Measurements from ENCODE around the gene RAD51B. TPM values are rescaled to one million over a fixed set of nuclear protein-coding genes. Genes with fewer than 3 reads are reported as not detected.

Gene RAD51B
- total RNA-seq, 1 experiment from 2014 or later: 29.9 TPM

GRCh38 chr14:68729556-68729955 lies 910.0 kb downstream of the RAD51B start:
- no peak for DNase-seq
- Histone ChIP-seq H3K4me2 (no peak overlapping the region), H4K20me1 (ENCODE audit: insufficient read depth) (no peaks in the 10 kb centered on the region), H3K27me3 (ENCODE audit: insufficient read depth, low read depth) (no peaks in the 10 kb centered on the region), H3K9me2 (ENCODE audit: insufficient read depth) (peaks cover 4% of the 10 kb centered on the region; the same call in 1 of the 2 replicates), H3K9me3 (ENCODE audit: insufficient read depth, low read depth) (no peaks in the 10 kb centered on the region), H3K36me3 (ENCODE audit: low read depth) (no peaks in the 10 kb centered on the region), H3F3A (ENCODE audit: insufficient read depth, low read depth) (no peaks in the 10 kb centered on the region), H3K4me3 (no peak overlapping the region), H2AFZ (no peak overlapping the region), H3K27ac (no peak overlapping the region), H3K4me1 (replicated peaks; ENCODE audit: insufficient read depth) (no peaks in the 10 kb centered on the region), H3K79me2 (ENCODE audit: low read depth) (no peaks in the 10 kb centered on the region)
- ChIA-PET CTCF (no interaction called here), POLR2A (ENCODE audit: unreplicated experiment) (no interaction called here)
- no peak for TF ChIP-seq EZH2 (IDR thresholded peaks at IDR 0.05; ENCODE audit: low read depth)
- TF ChIP-seq, protein P1, sequence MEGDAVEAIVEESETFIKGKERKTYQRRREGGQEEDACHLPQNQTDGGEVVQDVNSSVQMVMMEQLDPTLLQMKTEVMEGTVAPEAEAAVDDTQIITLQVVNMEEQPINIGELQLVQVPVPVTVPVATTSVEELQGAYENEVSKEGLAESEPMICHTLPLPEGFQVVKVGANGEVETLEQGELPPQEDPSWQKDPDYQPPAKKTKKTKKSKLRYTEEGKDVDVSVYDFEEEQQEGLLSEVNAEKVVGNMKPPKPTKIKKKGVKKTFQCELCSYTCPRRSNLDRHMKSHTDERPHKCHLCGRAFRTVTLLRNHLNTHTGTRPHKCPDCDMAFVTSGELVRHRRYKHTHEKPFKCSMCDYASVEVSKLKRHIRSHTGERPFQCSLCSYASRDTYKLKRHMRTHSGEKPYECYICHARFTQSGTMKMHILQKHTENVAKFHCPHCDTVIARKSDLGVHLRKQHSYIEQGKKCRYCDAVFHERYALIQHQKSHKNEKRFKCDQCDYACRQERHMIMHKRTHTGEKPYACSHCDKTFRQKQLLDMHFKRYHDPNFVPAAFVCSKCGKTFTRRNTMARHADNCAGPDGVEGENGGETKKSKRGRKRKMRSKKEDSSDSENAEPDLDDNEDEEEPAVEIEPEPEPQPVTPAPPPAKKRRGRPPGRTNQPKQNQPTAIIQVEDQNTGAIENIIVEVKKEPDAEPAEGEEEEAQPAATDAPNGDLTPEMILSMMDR (conservative IDR thresholded peaks at IDR 0.05): no peak
- no TSS peak for BruUV-seq (replicated peaks)
- intact Hi-C loops (cut with micrococcal nuclease; ENCODE audit: unreplicated experiment): no loop called here

- TF ChIP-seq, protein P1 (conservative IDR thresholded peaks at IDR 0.05): no peak
- no peak for TF ChIP-seq EZH2 (IDR thresholded peaks at IDR 0.05; ENCODE audit: low read depth)
- H3K36me3 ChIP-seq (ENCODE audit: low read depth): no peaks in the 10 kb centered on the region
- H3K9me2 ChIP-seq (ENCODE audit: insufficient read depth): peaks cover 4% of the 10 kb centered on the region; the same call in 1 of the 2 replicates
- ChIA-PET CTCF (no interaction called here), POLR2A (ENCODE audit: unreplicated experiment) (interaction anchor here (0.6 kb wide), 1 partner anchor 9 kb away, joined by 4 read pairs; no protein-coding TSS in a partner anchor)
- no peak overlapping the region for H3K4me3 ChIP-seq
- no peak overlapping the region for H3K4me2 ChIP-seq
- H2AFZ ChIP-seq: no peak overlapping the region
- H3K9me3 ChIP-seq (ENCODE audit: insufficient read depth, low read depth): no peaks in the 10 kb centered on the region
- H3K27me3 ChIP-seq (ENCODE audit: insufficient read depth, low read depth): no peaks in the 10 kb centered on the region
- intact Hi-C loops (cut with micrococcal nuclease; ENCODE audit: unreplicated experiment): no loop called here
- no peak overlapping the region for H3K27ac ChIP-seq
- BruUV-seq (replicated peaks): no TSS peak
- no peaks in the 10 kb centered on the region for H3K79me2 ChIP-seq (ENCODE audit: low read depth)
- no peaks in the 10 kb centered on the region for H4K20me1 ChIP-seq (ENCODE audit: insufficient read depth)
- DNase-seq: no peak
- H3F3A ChIP-seq (ENCODE audit: insufficient read depth, low read depth): no peaks in the 10 kb centered on the region
- no peaks in the 10 kb centered on the region for H3K4me1 ChIP-seq (replicated peaks; ENCODE audit: insufficient read depth)
These were observed 910.8 kb downstream of the RAD51B start for GRCh38 chr14:68730348-68730747.

DNA sequence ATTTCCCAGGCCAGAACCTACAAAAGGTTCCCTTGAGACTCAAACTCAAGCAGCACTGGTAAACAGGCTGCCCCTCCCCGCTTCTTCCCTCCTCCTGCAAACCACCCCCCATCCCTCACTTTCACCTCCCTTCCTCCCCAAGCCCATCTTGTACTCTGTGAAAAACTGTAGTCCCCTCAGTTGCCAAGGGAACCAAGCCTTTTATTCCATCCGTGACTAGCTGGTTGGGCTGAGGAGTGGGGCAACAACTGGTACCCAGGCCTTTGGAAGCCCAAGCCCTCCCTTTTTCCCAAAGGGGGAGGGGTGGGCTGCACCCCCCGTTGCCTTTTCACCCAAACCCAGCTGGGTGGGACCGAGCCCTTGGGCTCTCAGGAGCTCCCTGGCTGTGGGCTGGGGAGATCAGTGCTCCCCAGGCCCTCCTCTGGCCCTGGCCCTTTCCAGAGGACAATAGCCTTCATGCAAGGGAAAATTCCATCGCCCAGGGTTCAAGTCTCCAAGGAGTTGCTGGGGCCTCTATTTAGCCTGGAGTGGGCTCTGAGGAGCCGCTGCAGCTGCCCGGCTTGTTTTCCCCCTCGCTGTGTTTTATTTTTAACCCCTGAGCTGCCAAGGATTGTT lies 911.3 kb downstream of the RAD51B start:
- CTCF ChIA-PET: no interaction called here
- Histone ChIP-seq H3K9me2 (ENCODE audit: insufficient read depth) (peaks cover 4% of the 10 kb centered on the region; the same call in 1 of the 2 replicates), H3K9me3 (ENCODE audit: insufficient read depth, low read depth) (no peaks in the 10 kb centered on the region), H3K27me3 (ENCODE audit: insufficient read depth, low read depth) (no peaks in the 10 kb centered on the region), H3K36me3 (ENCODE audit: low read depth) (no peaks in the 10 kb centered on the region), H3K79me2 (ENCODE audit: low read depth) (no peaks in the 10 kb centered on the region), H3K4me3 (no peak overlapping the region), H2AFZ (no peak overlapping the region), H4K20me1 (ENCODE audit: insufficient read depth) (no peaks in the 10 kb centered on the region), H3F3A (ENCODE audit: insufficient read depth, low read depth) (no peaks in the 10 kb centered on the region), H3K4me2 (no peak overlapping the region), H3K4me1 (replicated peaks; ENCODE audit: insufficient read depth) (no peaks in the 10 kb centered on the region), H3K27ac (no peak overlapping the region)
- intact Hi-C loops (cut with micrococcal nuclease; ENCODE audit: unreplicated experiment): no loop called here
- POLR2A ChIA-PET (ENCODE audit: unreplicated experiment): interaction anchor here (0.6 kb wide), 1 partner anchor 8 kb away, joined by 4 read pairs; no protein-coding TSS in a partner anchor
- BruUV-seq (replicated peaks): no TSS peak
- DNase-seq: no peak
- TF ChIP-seq, protein P1 (conservative IDR thresholded peaks at IDR 0.05): no peak
- TF ChIP-seq EZH2 (IDR thresholded peaks at IDR 0.05; ENCODE audit: low read depth): no peak
